Endothelial cell (in vitro differentiated cells): ENCODE data around the gene LMX1A. TPM values are rescaled to one million over a fixed set of nuclear protein-coding genes. Genes with fewer than 3 reads are reported as not detected.

ENCODE experiments used
- DNase-seq: peaks from one replicate; pipeline ENCODE4 v3.0.0; 2021; ENCODE audit warnings: low spot score
- H3K27ac Mint-ChIP-seq: one replicate; pipeline ENCODE4 v1.8.0; 2021; ENCODE audit warnings: mixed read lengths, inconsistent platforms; ENCODE audit not compliant: unreplicated experiment
- H3K27me3 Mint-ChIP-seq: one replicate; pipeline ENCODE4 v1.8.0; 2021; ENCODE audit warnings: mild to moderate bottlenecking, moderate library complexity, mixed read lengths, inconsistent platforms; ENCODE audit not compliant: unreplicated experiment
- H3K36me3 Mint-ChIP-seq: one replicate; pipeline ENCODE4 v1.8.0; 2021; ENCODE audit warnings: mild to moderate bottlenecking, low read depth, mixed read lengths, inconsistent platforms; ENCODE audit not compliant: unreplicated experiment
- H3K4me1 Mint-ChIP-seq: one replicate; pipeline ENCODE4 v1.8.0; 2021; ENCODE audit warnings: mild to moderate bottlenecking, mixed read lengths, inconsistent platforms; ENCODE audit not compliant: unreplicated experiment
- H3K4me3 Mint-ChIP-seq: one replicate; pipeline ENCODE4 v1.8.0; 2021; ENCODE audit warnings: mild to moderate bottlenecking, mixed read lengths, inconsistent platforms; ENCODE audit not compliant: unreplicated experiment
- H3K9me3 Mint-ChIP-seq: one replicate; pipeline ENCODE4 v1.8.0; 2021; ENCODE audit warnings: mixed read lengths, inconsistent platforms; ENCODE audit not compliant: unreplicated experiment
- total RNA-seq: library from RNA; stranded (reverse); fragmentation: NEBNext Ultra II Directional; extraction: Animal tissue kit (Norgen Biotek cat#: 25700); gene quantifications from one replicate; pipeline ENCODE4 v1.2.1, GENCODE V29; 2021; ENCODE audit not compliant: unreplicated experiment
- TF ChIP-seq, protein P1 (sequence below): fragments of 200-600 bp; sonication (generic); IDR thresholded peaks from one replicate; pipeline ENCODE4 v1.5.0; 2021; ENCODE audit warnings: antibody characterized with exemption; ENCODE audit not compliant: unreplicated experiment

Gene LMX1A
- total RNA-seq, 1 donor from 2014 or later: not detected

DNA sequence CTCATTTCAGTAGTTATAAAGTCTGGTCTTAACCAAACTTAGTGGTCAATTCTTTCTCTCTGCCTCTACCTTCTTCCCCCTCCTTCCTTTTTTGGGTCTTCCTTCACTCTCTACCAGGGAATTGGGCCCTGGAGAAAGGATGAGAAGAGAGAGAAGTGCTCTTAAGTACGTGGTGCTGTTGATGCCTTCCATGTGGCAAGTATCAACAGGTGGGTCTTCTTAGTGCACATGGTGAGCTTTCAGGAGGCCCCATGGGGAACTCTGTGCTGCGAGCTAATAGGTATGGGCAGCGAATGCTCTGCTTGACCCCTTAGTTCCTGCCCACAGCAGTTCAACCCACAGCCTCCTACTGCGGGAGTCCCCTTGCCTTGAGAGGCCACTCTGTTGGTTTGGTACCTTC is 39.4 kb upstream of the LMX1A start:
- H3K4me3 Mint-ChIP-seq: no peak overlapping the region
- DNase-seq: no peak
- no peaks in the 10 kb centered on the region for H3K36me3 Mint-ChIP-seq
- TF ChIP-seq, protein P1, sequence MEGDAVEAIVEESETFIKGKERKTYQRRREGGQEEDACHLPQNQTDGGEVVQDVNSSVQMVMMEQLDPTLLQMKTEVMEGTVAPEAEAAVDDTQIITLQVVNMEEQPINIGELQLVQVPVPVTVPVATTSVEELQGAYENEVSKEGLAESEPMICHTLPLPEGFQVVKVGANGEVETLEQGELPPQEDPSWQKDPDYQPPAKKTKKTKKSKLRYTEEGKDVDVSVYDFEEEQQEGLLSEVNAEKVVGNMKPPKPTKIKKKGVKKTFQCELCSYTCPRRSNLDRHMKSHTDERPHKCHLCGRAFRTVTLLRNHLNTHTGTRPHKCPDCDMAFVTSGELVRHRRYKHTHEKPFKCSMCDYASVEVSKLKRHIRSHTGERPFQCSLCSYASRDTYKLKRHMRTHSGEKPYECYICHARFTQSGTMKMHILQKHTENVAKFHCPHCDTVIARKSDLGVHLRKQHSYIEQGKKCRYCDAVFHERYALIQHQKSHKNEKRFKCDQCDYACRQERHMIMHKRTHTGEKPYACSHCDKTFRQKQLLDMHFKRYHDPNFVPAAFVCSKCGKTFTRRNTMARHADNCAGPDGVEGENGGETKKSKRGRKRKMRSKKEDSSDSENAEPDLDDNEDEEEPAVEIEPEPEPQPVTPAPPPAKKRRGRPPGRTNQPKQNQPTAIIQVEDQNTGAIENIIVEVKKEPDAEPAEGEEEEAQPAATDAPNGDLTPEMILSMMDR: no peak
- peaks cover 5% of the 10 kb centered on the region for H3K27me3 Mint-ChIP-seq
- no peak overlapping the region for H3K27ac Mint-ChIP-seq
- no peaks in the 10 kb centered on the region for H3K9me3 Mint-ChIP-seq
- peaks cover 8% of the 10 kb centered on the region for H3K4me1 Mint-ChIP-seq

DNA sequence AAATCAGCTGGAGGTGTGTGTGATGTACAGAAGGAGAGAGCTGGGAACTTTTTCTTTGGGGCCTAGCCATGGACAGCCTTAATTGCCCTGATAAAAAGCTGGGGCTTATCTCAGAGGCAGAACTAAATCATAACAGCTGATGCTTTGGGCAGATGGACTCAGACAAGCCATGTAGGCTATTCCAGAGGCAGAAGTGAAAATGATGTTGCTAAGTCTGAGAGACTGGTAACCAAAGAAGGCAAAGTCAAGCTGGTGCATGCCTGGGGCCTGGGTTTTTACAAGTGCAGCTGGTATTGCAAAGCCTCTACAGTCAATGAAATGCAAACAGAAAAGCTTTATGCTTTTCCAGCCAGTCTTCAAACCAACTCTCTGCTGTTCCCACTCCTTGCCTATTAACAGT is 39.0 kb upstream of the LMX1A start:
- Mint-ChIP-seq H3K4me1 (peaks cover 8% of the 10 kb centered on the region), H3K4me3 (no peak overlapping the region), H3K27ac (no peak overlapping the region), H3K9me3 (no peaks in the 10 kb centered on the region), H3K36me3 (no peaks in the 10 kb centered on the region), H3K27me3 (peaks cover 4% of the 10 kb centered on the region)
- DNase-seq: no peak
- TF ChIP-seq, protein P1: no peak

DNA sequence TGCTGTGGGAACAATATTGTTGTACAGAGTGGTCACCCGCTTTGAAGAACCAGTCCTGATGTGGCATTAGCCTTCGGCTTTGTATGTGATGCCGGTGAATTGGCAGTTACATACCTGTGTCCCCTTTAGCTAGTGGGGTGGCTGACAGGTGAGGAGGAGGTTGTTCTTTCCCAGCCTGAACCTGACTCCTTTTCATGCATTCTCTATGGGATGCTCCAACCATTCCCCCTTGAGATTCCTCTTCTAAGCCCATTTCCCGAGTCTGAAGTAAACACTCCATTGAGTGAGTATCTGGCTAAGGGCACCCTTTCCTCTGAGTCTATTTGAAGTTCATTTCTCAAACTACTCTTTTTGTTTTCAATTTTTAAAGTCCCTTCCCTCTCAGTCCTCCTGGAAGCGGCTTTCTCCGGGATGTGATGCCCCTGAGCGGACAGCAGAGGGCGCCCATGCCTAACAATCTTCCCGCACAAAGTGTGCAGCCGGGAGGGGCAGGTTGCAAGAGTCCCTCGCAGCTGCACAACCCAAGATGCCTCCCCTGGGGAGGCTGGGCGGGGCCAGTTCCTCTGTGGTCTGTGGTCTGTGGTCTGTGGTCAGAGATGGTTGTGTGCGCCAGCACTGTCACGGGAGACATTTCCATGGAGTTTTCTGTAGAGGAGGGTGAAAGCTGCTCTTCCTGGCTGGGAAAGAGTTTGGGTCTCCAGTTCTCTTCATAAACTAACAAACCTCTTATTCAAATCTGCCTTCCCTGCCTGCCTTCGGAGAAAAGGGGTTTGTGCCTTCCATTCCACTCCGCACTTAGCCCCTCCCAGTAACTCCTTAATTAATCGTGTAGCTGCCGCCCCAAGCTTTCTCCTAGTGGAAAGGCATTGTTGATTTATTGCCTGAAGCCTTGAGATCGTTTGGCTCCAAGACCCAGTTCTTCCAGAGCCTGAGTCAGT is 36.4 kb upstream of the LMX1A start:
- Mint-ChIP-seq H3K27me3 (peaks cover 2% of the 10 kb centered on the region), H3K27ac (no peak overlapping the region), H3K4me3 (no peak overlapping the region), H3K4me1 (peaks cover 4% of the 10 kb centered on the region), H3K9me3 (no peaks in the 10 kb centered on the region), H3K36me3 (no peaks in the 10 kb centered on the region)
- TF ChIP-seq, protein P1: peak; percentile 82
- peak; percentile 72 for DNase-seq

DNA sequence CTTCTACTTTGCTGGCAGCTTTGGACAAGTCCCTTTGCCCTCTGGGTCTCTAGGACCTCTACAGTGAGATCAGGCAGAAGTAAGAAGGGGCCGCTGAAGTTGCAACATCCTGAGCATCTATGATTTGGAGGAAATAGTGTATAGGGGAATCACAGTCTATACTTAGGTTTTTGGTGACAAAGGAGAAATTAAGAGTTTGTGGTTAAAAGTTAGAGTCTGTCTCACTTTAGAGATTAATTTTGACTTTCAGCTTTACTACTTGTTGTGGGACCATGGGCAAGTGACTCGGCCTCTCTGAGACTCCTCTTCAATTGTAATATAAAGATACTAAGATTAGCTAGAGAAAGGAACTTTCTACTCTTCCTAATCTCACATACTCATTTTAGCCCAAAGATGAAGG is 33.1 kb upstream of the LMX1A start:
- TF ChIP-seq, protein P1: no peak
- no peak for DNase-seq
- Mint-ChIP-seq H3K4me1 (no peaks in the 10 kb centered on the region), H3K36me3 (no peaks in the 10 kb centered on the region), H3K27ac (no peak overlapping the region), H3K4me3 (no peak overlapping the region), H3K27me3 (peaks cover 2% of the 10 kb centered on the region), H3K9me3 (no peaks in the 10 kb centered on the region)

DNA sequence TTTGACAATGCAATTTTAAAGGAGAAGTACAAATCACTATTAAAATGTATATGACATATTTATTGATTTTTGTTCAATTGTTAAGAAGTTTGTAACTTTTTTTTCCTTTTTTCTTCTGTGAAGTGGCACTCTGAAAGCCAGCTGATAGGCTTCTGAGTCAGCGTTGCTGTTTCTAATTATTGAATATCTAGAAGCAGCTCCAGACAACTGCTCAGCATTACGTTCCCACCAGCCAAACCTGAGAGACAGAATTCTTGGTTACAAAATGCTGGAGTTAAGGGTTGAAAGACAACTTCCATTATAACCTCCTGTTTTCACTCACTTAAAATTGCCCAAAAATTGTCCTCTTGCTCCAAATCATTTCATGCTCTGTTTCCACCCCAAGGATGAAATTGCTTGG is 31.4 kb upstream of the LMX1A start:
- Mint-ChIP-seq H3K27ac (no peak overlapping the region), H3K4me3 (no peak overlapping the region), H3K36me3 (no peaks in the 10 kb centered on the region), H3K4me1 (no peaks in the 10 kb centered on the region), H3K27me3 (peaks cover 2% of the 10 kb centered on the region), H3K9me3 (no peaks in the 10 kb centered on the region)
- TF ChIP-seq, protein P1: no peak
- no peak for DNase-seq
